HepG2 (cell line): ENCODE results near the gene CES2. TPM values are rescaled to one million over a fixed set of nuclear protein-coding genes. Genes with fewer than 3 reads are reported as not detected.

Source experiments
- HOXA5 ChIP-seq: sonication (generic); formaldehyde crosslinking; IDR thresholded peaks from 2 replicates; pipeline ENCODE4 v1.4.0; 2020; ENCODE audit warnings: missing genetic modification reagents
- NFKBIZ ChIP-seq: IDR thresholded peaks from 2 replicates; pipeline ENCODE4 v1.6.1; 2018; ENCODE audit warnings: missing genetic modification reagents, missing compliant biosample characterization
- ONECUT2 ChIP-seq: sonication (generic); formaldehyde crosslinking; IDR thresholded peaks from 2 replicates; pipeline ENCODE4 v1.4.0; 2020; ENCODE audit warnings: missing genetic modification reagents
- SAFB2 ChIP-seq: sonication (generic); formaldehyde crosslinking; IDR thresholded peaks from 2 replicates; pipeline ENCODE4 v1.5.1; 2020; ENCODE audit warnings: missing genetic modification reagents, low read depth, mild to moderate bottlenecking, borderline replicate concordance
- SALL1 ChIP-seq: sonication (generic); formaldehyde crosslinking; IDR thresholded peaks from 2 replicates; pipeline ENCODE4 v1.8.0; 2022; ENCODE audit warnings: mild to moderate bottlenecking, missing genetic modification reagents
- ZBTB42 ChIP-seq: sonication (generic); formaldehyde crosslinking; IDR thresholded peaks from 2 replicates; pipeline ENCODE4 v1.5.0; 2020; ENCODE audit warnings: mild to moderate bottlenecking, missing genetic modification reagents
- ZMAT3 ChIP-seq: sonication (generic); formaldehyde crosslinking; conservative IDR thresholded peaks from 2 replicates; pipeline ENCODE4 v1.7.0; 2021; ENCODE audit warnings: missing genetic modification reagents
- ZNF138 ChIP-seq: sonication (generic); formaldehyde crosslinking; IDR thresholded peaks from 2 replicates; pipeline ENCODE4 v1.5.0; 2020; ENCODE audit warnings: mild to moderate bottlenecking, low read depth, missing genetic modification reagents
- ZNF430 ChIP-seq: sonication (generic); formaldehyde crosslinking; IDR thresholded peaks from 2 replicates; pipeline ENCODE4 v1.9.0; 2021; ENCODE audit warnings: mild to moderate bottlenecking, missing genetic modification reagents
- ZNF468 ChIP-seq: sonication (generic); formaldehyde crosslinking; IDR thresholded peaks from 2 replicates; pipeline ENCODE4 v1.8.0; 2022; ENCODE audit warnings: mild to moderate bottlenecking, moderate library complexity, missing genetic modification reagents
- ZNF501 ChIP-seq: sonication (generic); formaldehyde crosslinking; IDR thresholded peaks from 2 replicates; pipeline ENCODE4 v1.5.1; 2020; ENCODE audit warnings: mild to moderate bottlenecking, moderate library complexity, missing genetic modification reagents
- ZNF615 ChIP-seq: sonication (generic); formaldehyde crosslinking; IDR thresholded peaks from 2 replicates; pipeline ENCODE4 v1.5.0; 2020; ENCODE audit warnings: mild to moderate bottlenecking, missing genetic modification reagents, borderline replicate concordance
- ZNF788 ChIP-seq: sonication (generic); formaldehyde crosslinking; IDR thresholded peaks from 2 replicates; pipeline ENCODE4 v1.5.0; 2020; ENCODE audit warnings: mild to moderate bottlenecking, missing genetic modification reagents, borderline replicate concordance
- ZSCAN9 ChIP-seq: IDR thresholded peaks from 2 replicates; pipeline ENCODE4 v1.6.1; 2016; ENCODE audit warnings: borderline replicate concordance
- polyA plus RNA-seq, 8 experiments: library from polyadenylated mRNA; depleted of rRNA in 3 of 8; stranded (reverse) in 7 of 8; unstranded in 1 of 8; fragments of >200 nt; fragmentation: Illumina TruSeq in 4 of 8; extraction: Trizol in 4 of 8; gene quantifications; 2 replicates each; pipeline versions ENCODE4 v1.2.1 to v1.2.3, GENCODE V29; 2011 to 2016; ENCODE audit warnings: low read depth in 4 of 8, missing spikeins in 1 of 8, mixed read lengths in 1 of 8; ENCODE audit not compliant: insufficient read depth in 1 of 8
- total RNA-seq, 5 experiments: library from RNA; depleted of rRNA; stranded (reverse); fragments of >200 nt; fragmentation: Illumina TruSeq; extraction: Trizol; gene quantifications; 2 replicates each; pipeline ENCODE4 v1.2.3, GENCODE V29; 2016; ENCODE audit warnings: low read depth in 1 of 5
- TF ChIP-seq, protein P1 (sequence below): sonication (generic); formaldehyde crosslinking; IDR thresholded peaks from 2 replicates; pipeline ENCODE4 v1.4.0; 2020; ENCODE audit warnings: mild to moderate bottlenecking, missing genetic modification reagents
- TF ChIP-seq, protein P2 (sequence below): sonication (generic); formaldehyde crosslinking; IDR thresholded peaks from 2 replicates; pipeline ENCODE4 v1.4.0; 2020; ENCODE audit warnings: missing genetic modification reagents
- TF ChIP-seq, protein P3 (sequence below): sonication (generic); formaldehyde crosslinking; IDR thresholded peaks from 2 replicates; pipeline ENCODE4 v1.8.0; 2022; ENCODE audit warnings: missing genetic modification reagents, mild to moderate bottlenecking, moderate library complexity, borderline replicate concordance
- TF ChIP-seq, protein P4 (sequence below): sonication (generic); formaldehyde crosslinking; IDR thresholded peaks from 2 replicates; pipeline ENCODE4 v1.9.0; 2021; ENCODE audit warnings: mild to moderate bottlenecking, missing genetic modification reagents

The CES2 gene
- total and polyA plus RNA-seq, 2 of the 13 experiments (the other 11 are each of a cell fraction or from before 2014, with no cell fraction given), result 50.6 to 63.8 TPM

DNA sequence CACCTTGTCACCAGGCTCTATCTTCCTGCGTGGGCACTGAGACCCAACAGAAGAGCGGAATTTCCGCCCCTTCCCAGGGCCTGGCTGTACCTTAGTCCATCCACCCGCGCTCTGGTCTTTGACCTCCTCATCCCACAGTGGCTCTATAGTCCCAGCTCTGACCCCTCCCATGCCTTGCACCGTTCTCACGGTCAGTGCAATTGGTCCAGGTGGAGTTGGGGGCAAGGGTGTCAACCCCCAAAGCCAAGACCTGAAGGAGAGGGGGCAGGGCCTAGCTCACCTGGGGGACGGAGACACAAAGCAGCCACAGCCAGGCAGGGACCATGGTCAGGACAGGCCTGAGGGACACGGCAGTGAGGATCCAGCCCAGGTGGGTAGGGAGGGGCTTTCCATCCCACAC is 17.6 kb upstream of the CES2 start (continued):
- TF ChIP-seq, protein P1, sequence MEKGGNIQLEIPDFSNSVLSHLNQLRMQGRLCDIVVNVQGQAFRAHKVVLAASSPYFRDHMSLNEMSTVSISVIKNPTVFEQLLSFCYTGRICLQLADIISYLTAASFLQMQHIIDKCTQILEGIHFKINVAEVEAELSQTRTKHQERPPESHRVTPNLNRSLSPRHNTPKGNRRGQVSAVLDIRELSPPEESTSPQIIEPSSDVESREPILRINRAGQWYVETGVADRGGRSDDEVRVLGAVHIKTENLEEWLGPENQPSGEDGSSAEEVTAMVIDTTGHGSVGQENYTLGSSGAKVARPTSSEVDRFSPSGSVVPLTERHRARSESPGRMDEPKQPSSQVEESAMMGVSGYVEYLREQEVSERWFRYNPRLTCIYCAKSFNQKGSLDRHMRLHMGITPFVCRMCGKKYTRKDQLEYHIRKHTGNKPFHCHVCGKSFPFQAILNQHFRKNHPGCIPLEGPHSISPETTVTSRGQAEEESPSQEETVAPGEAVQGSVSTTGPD (CRISPR knock-in tag), result no peak
- TF ChIP-seq ZNF615 (CRISPR knock-in tag) (no peak), ZNF138 (CRISPR knock-in tag) (no peak), ZNF788 (CRISPR knock-in tag) (peak; percentile 10; the same call in 1 of the 2 replicates), ZNF501 (no peak), HOXA5 (CRISPR knock-in tag) (no peak), NFKBIZ (CRISPR knock-in tag) (no peak), SAFB2 (CRISPR knock-in tag) (no peak), ONECUT2 (CRISPR knock-in tag) (no peak), SALL1 (CRISPR knock-in tag) (no peak), ZBTB42 (no peak), ZMAT3 (CRISPR knock-in tag) (no peak), ZNF430 (CRISPR knock-in tag) (peak; percentile 51; the same call in 1 of the 2 replicates), ZNF468 (CRISPR knock-in tag) (no peak), ZSCAN9 (CRISPR knock-in tag) (no peak)
- TF ChIP-seq, protein P2, sequence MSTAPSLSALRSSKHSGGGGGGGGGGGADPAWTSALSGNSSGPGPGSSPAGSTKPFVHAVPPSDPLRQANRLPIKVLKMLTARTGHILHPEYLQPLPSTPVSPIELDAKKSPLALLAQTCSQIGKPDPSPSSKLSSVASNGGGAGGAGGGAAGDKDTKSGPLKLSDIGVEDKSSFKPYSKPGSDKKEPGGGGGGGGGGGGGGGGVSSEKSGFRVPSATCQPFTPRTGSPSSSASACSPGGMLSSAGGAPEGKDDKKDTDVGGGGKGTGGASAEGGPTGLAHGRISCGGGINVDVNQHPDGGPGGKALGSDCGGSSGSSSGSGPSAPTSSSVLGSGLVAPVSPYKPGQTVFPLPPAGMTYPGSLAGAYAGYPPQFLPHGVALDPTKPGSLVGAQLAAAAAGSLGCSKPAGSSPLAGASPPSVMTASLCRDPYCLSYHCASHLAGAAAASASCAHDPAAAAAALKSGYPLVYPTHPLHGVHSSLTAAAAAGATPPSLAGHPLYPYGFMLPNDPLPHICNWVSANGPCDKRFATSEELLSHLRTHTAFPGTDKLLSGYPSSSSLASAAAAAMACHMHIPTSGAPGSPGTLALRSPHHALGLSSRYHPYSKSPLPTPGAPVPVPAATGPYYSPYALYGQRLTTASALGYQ (CRISPR knock-in tag), result no peak
- TF ChIP-seq, protein P3, sequence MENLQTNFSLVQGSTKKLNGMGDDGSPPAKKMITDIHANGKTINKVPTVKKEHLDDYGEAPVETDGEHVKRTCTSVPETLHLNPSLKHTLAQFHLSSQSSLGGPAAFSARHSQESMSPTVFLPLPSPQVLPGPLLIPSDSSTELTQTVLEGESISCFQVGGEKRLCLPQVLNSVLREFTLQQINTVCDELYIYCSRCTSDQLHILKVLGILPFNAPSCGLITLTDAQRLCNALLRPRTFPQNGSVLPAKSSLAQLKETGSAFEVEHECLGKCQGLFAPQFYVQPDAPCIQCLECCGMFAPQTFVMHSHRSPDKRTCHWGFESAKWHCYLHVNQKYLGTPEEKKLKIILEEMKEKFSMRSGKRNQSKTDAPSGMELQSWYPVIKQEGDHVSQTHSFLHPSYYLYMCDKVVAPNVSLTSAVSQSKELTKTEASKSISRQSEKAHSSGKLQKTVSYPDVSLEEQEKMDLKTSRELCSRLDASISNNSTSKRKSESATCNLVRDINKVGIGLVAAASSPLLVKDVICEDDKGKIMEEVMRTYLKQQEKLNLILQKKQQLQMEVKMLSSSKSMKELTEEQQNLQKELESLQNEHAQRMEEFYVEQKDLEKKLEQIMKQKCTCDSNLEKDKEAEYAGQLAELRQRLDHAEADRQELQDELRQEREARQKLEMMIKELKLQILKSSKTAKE, result no peak
- TF ChIP-seq, protein P4, sequence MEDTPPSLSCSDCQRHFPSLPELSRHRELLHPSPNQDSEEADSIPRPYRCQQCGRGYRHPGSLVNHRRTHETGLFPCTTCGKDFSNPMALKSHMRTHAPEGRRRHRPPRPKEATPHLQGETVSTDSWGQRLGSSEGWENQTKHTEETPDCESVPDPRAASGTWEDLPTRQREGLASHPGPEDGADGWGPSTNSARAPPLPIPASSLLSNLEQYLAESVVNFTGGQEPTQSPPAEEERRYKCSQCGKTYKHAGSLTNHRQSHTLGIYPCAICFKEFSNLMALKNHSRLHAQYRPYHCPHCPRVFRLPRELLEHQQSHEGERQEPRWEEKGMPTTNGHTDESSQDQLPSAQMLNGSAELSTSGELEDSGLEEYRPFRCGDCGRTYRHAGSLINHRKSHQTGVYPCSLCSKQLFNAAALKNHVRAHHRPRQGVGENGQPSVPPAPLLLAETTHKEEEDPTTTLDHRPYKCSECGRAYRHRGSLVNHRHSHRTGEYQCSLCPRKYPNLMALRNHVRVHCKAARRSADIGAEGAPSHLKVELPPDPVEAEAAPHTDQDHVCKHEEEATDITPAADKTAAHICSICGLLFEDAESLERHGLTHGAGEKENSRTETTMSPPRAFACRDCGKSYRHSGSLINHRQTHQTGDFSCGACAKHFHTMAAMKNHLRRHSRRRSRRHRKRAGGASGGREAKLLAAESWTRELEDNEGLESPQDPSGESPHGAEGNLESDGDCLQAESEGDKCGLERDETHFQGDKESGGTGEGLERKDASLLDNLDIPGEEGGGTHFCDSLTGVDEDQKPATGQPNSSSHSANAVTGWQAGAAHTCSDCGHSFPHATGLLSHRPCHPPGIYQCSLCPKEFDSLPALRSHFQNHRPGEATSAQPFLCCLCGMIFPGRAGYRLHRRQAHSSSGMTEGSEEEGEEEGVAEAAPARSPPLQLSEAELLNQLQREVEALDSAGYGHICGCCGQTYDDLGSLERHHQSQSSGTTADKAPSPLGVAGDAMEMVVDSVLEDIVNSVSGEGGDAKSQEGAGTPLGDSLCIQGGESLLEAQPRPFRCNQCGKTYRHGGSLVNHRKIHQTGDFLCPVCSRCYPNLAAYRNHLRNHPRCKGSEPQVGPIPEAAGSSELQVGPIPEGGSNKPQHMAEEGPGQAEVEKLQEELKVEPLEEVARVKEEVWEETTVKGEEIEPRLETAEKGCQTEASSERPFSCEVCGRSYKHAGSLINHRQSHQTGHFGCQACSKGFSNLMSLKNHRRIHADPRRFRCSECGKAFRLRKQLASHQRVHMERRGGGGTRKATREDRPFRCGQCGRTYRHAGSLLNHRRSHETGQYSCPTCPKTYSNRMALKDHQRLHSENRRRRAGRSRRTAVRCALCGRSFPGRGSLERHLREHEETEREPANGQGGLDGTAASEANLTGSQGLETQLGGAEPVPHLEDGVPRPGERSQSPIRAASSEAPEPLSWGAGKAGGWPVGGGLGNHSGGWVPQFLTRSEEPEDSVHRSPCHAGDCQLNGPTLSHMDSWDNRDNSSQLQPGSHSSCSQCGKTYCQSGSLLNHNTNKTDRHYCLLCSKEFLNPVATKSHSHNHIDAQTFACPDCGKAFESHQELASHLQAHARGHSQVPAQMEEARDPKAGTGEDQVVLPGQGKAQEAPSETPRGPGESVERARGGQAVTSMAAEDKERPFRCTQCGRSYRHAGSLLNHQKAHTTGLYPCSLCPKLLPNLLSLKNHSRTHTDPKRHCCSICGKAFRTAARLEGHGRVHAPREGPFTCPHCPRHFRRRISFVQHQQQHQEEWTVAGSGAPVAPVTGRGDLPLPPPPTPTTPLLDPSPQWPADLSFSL, result no peak
